Left lobe of liver (tissue), 2 donors: ENCODE data around the gene GRHL3. TPM values are rescaled to one million over a fixed set of nuclear protein-coding genes. Genes with fewer than 3 reads are reported as not detected.

Experiments
- ATAC-seq: fragments of 200-7000 bp; cut with Tn5 transposase; one replicate; pipeline ENCODE4 v1.9.1; 2020; ENCODE audit warnings: mild to moderate bottlenecking, moderate library complexity
- DNase-seq: peaks from one replicate; pipeline ENCODE4 v3.0.0-alpha.2; 2020; ENCODE audit warnings: low spot score
- total RNA-seq: library from RNA; stranded (reverse); gene quantifications from one replicate; pipeline ENCODE4 v1.2.1, GENCODE V29; 2021
- donor health status: DM: no; HTN: no; CAD: no; lungs with moderate emphysema.
- donor health status: DM: no; HTN: yes; CAD: no.

GRHL3 gene
- total RNA-seq, 1 donor from 2014 or later: 0.40 TPM

DNA sequence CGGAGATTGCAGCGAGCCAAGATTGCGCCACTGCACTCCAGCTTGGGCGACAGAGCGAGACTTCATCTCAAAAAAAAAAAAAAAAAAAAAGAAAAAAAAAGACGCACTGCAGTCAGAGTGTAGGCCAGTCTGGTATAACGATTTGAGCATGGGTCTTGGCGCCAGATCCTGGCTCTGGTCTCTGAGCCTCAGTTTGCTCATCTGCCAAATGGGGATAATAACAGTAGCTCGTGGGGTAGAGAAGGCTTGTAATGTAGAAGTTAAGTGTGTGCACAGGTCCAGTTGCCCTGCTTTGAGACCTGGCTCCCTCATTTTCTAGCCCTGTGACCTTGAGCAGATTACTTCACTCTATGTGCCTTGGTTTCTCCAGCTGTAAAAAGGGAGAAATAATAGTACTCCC lies 26.3 kb upstream of the GRHL3 start:
- DNase-seq (no peak), ATAC-seq (no peak)

DNA sequence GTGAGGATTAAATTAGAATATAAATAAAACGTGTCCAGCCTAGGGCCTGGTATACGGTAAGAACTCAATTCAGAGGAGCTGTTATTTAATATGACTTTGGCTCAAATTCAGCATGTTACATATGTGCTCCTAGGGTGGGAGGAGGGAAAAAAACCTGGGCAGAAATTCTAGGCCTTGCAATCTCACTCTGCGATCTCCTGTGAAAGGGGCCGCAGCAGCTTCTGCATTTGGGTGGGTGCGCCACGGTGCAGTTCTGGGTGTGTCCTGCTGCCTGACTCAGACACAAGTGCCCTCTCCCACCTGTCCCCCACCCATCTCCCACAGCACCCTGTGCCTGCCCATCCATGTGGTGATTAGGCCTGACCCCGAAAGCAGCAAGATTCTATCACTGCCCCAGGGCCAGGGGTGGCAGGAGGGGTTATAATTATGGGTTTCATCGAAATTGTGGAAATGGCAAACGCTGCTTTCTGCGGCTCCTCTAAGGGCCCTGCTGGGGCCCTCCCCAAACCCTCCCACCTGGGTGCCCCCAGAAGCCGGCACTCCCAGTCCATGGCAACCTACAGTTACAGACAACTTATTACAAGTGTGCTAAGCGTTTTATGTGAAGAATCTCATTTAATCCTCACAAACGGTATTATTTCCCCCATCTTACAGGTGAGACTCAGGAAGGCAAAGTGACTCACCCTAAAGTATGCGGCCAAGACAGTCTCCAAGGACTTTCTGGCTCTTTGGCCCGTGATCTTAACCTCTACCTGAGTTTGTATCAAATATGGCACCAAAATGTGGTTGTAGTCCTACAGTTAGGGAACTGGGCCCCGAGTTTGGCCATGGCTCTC lies 25.5 kb upstream of the GRHL3 start:
- DNase-seq (no peak), ATAC-seq (no peak)

DNA sequence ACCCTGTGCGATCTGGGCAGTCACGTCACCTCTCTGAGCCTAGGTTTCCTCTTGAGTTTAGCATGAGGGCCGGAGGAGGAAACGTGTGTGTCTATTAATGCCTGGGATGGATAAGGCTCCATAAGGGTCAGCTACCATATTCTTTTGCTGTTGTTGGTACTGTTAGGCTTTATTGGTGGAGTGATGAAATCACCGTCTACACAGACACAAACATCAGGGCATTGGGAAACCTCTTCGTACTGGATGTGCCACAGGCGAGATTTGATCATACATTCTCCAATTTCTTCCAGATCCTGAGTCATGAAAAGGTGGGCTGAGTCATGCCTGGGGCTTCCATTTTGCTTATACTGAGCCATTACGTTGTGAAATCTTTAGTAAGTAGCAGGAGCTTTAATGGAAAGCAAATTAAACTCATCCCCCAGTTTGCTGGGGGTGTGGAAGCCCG lies 24.9 kb upstream of the GRHL3 start:
- ATAC-seq (peak; percentile 53), DNase-seq (no peak)

DNA sequence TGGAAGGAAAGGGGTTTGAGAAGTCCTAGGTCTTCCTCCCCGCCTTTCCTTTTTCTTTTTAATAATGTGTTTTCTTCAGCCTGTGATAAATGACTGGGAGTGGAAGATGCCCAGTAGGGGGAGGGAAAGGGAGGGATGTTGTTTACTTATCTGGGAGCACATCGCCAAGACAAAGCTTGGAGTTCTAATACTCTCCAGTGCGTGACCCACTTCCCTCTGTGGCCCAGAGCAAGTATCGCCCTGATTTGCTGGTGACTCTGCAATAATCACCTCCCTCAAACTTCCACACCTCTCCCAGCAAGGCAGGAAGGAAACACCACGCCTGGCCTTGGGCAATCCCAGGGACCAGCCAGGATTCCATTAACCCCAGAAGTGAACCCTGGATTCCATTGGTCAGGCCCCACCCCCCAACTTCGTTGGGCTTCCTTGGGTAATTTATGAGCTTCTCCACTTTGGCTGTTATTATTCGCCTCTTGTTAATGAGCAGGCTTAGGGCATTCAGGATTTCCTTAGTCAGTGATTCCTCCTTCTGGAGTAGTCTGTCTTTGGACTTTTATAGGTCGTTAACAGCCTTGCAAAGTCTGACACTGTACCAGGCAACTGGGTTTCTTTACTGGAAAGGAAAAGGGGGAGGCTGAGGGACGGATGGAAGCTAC lies 24.3 kb upstream of the GRHL3 start:
- ATAC-seq (peak; percentile 89), DNase-seq (peak; percentile 79)

DNA sequence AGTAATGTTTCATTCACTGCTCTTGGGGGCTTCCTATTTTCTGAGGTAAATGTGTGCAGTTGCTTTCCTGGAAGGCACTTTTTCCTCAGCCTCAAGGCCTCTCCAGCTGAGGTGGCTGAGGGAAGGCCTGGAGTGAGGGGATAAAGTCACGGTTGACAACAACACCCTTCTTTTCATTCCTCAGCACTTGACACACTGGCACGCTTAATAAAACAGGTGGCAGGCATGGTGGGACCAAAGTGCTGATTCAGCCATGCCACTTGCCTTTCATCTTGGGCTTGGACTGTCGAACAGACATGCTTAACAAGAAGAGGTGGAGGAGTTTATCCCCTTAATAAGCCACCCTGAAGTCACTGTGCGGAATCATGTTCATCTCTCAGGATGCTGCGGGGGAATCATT lies 23.6 kb upstream of the GRHL3 start:
- DNase-seq: no peak
- ATAC-seq: no peak

DNA sequence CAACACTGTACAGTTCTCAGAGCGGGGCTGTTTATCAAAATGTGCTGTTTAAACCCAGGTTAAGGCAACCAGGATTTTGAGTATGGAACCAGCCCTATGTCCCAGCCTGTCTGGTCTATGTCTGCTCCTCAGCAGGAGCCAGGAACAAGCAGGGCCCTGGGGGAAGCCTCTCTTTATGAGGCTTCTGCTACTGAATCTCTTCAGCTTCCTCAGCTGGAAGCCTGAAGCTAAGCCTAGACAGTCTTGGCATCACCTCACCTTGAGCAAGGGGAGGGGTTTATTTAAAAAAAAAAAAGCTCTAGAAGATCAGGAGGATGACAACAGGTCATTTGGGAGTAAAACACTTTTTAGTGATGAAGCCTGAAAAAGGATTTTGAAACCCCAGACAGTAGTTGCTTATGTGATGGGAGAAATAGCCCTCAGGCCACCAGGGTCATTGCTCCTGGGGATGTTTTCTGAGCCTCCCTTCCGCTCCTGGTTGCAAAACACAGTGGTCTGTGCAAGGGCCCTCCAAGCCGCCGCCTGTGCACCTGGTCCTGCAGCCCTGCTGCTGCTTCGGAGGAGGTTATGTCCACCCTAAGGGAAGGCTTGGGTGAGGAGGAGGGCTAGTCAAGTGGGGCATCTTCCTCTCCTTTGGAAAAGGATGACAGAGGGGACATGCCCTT lies 21.8 kb upstream of the GRHL3 start:
- no peak for DNase-seq
- ATAC-seq: no peak

DNA sequence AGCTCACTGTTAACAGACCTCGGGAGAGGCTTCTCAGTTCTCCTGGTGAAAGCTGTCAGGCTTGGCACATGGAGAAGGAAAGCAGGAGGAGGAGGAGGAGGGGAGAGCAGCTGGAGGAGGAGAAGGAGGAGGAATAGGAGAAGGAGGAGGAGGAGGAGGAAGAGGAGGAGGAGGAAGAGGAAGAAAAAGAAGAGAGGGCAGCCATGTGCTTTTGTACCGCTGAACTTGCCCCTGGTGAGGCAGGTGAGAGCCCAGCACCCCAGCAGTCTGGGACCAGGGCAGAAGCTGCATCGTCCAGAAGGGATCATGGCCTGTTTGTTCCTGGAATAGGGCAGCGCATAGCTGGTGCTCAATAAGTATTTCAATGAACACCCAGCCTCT lies 21.3 kb upstream of the GRHL3 start:
- no peak for ATAC-seq
- no peak for DNase-seq

DNA sequence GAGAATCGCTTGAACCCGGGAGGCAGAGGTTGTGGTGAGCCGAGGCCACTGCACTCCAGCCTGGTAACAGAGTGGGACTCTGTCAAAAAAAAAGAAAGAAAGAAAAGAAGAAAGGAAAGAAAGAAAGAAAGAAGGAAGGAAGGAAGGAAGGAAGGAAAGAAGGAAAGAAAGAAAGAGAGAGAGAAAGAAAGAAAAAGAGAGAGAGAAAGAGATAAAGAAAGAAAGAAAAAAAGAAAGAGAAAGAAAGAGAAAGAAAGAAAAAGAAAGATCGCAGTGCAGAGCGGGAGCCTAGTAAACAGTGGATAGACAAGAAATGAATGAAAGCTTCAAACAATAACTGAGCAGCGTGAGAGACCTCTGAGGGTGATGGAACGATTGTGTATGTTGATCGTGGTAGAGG lies 20.6 kb upstream of the GRHL3 start:
- DNase-seq: no peak
- ATAC-seq: no peak

DNA sequence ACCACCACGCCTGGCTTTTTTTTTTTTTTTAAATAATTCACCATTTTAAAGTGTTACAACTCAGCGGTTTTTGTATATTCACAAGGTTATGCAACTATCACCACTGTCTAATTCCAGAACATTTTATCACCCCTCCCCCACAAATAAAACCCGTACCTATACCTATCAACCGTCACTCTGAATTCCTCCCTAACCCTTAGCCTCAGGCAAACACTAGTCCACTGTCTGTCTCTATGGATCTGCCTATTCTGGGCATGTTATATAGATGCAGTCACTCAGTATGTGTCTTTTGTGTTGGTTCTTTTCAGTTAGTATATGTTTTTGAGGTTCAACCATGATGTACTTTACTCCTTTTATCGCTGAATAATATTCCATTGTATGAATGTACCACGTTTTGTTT lies 19.3 kb upstream of the GRHL3 start:
- ATAC-seq (no peak), DNase-seq (no peak)

DNA sequence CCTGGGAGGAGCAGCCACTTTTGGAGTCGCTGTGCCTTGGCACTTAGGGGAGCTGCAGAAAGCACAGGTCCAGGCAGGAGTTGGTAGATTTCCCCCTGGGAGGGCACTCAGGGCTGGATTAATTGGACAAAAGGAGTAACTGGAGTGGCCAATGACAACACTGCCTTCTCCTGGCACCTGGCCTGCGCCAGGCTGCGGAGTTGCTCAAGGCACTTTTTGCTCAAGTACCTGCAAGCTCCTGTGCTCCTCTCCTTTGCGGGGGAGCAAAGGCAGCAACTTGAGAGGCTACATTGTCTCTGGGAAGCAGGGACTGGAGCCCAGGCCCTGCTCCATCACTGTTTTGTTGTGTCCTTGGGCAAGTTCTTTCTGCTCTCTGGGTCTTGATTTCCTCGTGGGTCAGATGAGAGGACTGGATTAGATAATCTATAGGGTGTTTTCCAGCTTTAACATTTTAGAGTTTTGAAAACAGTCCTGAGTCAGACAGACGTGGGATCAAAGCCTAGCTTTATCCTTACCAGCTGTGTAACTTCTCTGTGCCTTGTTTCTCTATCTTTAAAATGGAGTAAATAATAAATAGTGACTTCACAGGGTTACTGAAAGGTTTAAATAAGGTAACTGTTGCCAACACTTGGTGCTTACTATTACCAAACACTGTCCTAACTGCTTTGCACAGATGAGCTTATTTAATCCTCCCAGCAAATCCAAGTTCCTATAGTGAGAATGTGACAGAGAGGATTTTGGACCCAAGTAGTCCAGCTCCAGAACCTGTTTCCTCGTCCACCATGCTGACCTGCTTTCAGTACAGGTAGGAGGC lies 18.0 kb upstream of the GRHL3 start:
- no peak for ATAC-seq

DNA sequence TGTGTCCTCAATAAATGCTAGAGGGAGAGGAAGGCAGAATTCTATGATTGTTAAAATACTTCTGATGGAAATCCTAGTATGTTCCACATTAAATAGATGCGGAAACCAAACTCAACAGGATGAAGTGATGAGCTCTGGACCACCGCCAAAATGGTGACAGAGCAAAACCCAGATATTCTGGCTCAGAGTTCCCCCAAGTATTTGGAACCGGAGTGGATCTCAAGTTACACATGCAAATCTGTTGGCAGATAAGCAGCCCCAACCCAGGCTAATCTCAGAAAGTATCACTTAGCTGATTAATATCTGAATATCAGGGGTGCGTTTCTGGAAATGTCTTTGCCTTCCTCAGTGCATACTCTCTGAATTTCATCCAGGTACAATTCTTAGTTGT lies 17.4 kb upstream of the GRHL3 start:
- ATAC-seq: no peak

More for the DNA sequence above, 18.0 kb upstream of the GRHL3 start:
- DNase-seq: no peak

DNA sequence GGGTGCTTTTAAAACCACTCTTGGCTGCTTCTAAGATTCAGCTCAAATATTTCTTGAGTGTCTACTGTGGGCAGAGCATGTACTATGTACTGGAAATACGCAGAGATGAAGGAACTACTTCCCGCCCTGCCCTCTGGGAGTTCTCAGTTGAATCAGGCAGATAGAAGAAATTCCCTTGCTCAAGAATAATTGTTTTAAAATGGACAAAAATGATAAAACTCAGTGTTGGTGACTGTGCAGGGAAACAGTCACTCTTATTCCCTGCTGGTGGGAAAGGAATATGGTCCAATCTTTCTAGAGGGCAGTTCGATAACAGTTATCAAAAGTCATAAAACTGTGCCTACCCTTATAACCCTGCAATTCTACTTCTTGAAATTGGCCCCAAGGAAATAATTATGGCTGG lies 16.9 kb upstream of the GRHL3 start:
- ATAC-seq: no peak
- DNase-seq: no peak

More for the DNA sequence above, 17.4 kb upstream of the GRHL3 start:
- DNase-seq: no peak

DNA sequence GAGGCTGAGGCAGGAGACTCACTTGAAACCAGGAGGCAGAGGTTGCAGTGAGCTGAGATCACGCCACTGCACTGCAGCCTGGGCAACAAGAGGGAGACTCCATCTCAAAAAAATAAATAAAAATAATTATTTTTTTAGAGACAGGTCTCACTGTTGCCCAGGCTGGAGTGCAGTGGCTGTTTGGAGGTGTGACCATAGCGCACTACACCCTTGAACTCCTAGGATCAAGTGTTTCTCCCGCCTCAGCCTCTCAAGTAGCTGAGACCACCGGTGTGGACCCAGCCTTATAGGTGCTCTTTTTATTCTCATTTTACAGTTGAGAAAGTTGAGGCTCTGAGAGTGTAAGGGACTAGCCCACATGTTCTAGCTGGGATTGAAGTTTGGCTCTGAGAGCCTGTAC lies 15.6 kb upstream of the GRHL3 start:
- ATAC-seq (no peak), DNase-seq (no peak)

DNA sequence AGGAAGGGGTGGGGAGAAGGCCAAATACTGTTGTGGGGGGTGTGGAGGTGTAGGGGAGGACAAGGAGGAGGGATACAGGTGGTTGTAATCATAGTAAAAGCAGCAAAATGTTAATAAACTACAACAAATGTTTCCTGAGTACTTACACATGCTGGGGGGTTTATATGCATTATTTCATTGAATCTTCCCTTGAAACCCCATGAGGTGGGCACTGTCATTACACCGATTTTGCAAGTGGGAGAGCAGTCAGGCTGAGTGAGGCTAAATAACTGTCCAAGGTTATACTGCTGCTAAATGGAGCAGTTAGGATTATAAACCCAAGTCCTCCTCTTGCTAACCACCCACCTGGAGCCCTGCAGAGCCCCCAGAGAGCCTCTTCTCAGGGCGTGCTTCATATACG lies 14.4 kb upstream of the GRHL3 start:
- ATAC-seq (no peak), DNase-seq (no peak)

DNA sequence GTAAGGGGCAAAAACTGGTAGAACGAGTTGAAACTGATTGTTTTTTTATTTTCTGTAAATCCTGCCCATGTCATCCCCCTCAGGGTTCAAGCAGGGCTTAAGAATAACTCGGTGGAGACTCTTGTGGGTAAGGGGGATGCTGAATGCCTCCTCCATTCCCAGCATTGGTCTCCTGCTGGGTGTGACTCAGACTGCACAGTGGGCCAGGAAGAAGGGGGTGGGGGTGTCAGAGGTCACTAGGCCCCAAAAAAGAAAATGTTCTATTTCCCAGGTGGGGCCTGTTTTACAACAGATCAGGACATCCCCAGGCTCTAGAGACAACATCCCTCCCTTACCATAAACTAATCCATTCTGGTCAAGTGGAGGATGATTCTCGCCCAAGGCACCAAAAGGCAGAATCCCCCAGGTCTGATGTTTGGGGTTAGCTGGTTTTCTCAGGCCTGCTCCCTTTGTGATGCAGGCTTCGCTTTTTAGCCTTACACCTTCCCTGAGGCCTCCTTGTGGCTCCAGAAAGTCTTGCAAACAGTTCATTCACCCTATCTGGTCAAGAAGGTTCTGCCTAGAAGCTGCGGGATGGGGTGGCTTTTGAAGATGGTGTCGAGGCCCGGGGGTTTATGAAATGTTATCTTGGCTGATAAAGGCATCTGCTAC lies 10.7 kb upstream of the GRHL3 start:
- DNase-seq (no peak), ATAC-seq (no peak)

DNA sequence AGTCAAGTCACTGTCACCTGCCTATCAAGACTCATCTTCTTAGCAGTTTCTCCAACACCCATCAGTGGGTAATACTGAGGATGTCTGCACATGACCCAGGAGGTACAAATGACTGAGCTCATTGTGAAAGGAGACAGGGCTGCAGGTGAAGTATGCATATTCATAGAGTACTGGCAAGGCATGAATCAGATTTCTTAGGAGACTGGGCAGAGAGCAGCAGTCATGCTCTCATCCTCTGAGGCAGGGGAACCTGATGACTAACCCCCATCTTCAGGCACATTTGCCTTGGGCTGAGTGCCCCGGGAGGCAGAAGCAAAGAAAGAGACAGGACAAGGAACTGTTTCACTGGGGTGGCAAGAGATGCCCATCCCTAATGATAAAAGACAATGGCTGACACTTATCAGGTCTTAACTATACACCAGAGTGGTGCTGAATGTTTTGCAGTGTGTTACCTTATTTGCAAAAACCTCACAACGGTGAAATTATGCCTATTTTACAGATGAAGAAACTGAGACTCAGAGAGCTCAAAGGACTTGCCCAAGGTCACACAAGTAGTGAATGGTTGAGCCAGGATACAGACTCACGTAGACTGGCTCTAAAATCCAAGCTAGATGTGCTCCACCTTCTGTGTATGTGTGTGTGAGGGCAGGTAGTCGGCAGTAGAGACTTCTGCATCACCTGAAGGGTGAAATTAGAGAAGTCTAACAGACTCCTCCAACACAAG lies 9.2 kb upstream of the GRHL3 start:
- no peak for ATAC-seq
- DNase-seq: no peak

DNA sequence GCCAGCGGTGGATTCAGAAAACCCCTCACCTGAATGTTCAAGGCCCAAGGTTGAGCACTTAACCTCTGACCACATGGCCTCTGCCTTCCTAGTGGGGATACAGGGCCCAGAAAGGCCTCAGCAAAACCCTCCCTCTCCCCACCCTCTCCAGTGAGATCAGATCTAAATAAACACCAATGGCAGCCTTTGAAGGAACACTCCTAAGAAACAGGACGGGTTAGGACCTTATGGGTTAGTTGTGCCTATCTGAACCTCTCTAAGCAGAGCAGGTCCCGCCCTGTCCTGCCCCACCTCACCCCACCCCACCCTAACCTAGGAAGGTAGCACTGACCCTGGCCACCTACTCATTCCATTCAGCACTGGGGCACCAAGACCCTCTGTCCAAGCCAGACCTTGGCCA lies 7.9 kb upstream of the GRHL3 start:
- DNase-seq (no peak), ATAC-seq (no peak)

DNA sequence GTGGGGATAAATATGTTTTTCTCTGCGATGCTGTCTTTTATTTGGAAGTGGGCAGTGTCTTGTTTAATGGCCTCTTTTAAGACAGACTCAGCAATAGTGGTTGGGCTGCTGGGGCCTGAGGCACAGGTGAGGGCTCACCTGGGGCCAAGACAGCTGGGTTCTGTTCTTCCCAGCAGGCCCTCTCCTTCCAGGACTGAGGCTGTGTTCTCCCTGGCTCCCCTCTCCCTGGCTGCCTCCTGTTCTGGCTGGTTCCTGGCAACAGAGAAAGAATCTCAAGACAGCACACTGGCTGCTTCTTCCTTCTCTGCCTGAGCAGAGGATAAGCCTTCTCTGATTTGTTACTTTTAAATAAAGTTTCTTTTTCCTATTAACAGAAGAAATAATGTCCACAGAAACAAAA lies 7.4 kb upstream of the GRHL3 start:
- DNase-seq (no peak), ATAC-seq (no peak)

DNA sequence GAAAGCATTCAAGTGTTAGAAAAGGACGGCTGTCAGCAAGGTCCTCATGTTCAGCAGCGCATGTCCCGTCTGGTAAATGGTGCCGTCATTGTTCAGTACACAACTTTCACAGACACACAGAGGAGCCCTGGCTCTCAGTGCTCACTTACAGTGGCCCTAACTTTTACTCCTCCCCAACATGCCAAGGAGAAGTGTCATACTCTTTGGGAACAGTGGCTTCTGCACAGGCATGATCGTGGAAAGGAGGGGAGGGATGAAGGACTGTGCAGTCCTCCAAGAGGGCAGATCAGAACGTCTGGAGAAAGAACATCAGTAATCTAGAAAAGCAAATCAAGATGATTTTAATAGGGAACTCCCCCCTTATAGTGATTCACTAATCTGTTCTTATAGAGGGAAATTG lies 3.8 kb upstream of the GRHL3 start:
- DNase-seq (no peak), ATAC-seq (no peak)

DNA sequence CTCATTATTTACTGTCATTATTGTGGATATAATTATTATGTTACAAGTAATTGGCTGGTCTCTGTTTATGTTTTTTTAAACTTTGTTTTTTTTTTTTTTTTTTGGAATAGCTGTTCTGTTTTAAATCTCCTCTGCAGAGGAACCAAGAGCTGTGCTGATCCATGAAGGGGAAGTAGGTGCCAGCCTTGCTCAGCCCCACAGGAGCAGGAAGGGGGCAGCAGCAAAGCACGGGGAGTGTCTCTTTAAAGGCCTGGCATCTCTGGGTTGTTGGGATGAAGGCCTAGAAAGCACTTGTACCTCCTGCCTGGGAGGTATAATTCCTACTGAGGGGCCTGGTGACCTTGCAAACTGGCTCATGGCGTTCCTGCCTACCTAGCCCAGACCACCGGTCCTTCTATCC lies 2.5 kb upstream of the GRHL3 start:
- ATAC-seq: no peak
- DNase-seq: no peak
